HG02973 (cell line): ENCODE data around the gene HDAC9.
"Not testable (repeated sequence)": the region's sequence is repeated elsewhere in the genome, so short reads cannot be mapped to it uniquely, and the experiment has no call there.

Source experiments
- ATAC-seq: cut with Tn5 transposase; IDR thresholded peaks from one replicate; pipeline ENCODE4 v1.9.1; 2021; ENCODE audit warnings: moderate library complexity; ENCODE audit not compliant: unreplicated experiment

The HDAC9 gene

GRCh38 chr7:18936265-18936664 lies 440.7 kb downstream of the HDAC9 start:
- no peak for ATAC-seq

GRCh38 chr7:18939771-18940592 lies 444.4 kb downstream of the HDAC9 start:
- ATAC-seq, result no peak

GRCh38 chr7:18940593-18941134 lies 445.1 kb downstream of the HDAC9 start:
- no peak for ATAC-seq

DNA sequence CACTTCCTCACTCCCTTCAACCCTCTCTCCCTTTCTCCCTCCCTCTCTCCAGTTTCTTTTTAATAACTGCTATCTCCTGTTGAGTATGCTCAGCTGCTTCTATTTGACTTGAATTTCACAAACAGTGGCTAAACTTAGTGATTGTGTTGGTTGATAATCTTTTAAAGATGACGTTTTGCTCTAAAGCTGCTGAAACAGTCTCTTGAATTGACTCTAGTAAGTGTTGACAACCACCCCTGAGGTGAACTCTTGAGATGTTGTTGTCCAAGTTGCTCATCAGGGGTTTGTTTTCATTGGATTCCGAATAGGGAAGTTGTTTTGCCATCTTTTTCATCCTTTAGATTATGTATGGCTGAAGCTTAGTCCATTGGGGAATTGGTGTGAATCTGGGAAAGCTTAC lies 445.7 kb downstream of the HDAC9 start:
- ATAC-seq, result no peak

GRCh38 chr7:18948521-18948920 lies 453.0 kb downstream of the HDAC9 start:
- ATAC-seq, result no peak

DNA sequence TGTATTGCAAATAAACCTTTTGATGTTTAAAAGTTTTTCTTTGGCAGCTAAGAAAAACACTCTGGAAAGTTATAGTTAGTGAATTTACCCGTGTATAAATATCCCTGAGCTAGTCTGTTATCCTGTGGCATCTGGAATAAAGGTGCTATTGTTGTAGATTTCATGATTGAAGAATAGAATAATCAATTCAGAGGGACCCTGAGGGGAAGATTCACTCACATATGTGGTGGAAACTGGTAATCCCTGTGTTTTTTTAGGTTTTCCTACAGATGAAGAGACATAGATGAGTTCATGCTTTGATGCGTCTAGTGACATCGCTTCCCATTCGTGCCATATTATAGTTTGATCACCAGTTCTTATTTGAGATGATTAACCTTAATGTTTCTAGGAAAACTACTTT lies 457.3 kb downstream of the HDAC9 start:
- ATAC-seq, result no peak

GRCh38 chr7:18958627-18959026 lies 463.1 kb downstream of the HDAC9 start:
- no peak for ATAC-seq

- no peak for ATAC-seq
These were observed 465.2 kb downstream of the HDAC9 start for GRCh38 chr7:18960725-18961124.

DNA sequence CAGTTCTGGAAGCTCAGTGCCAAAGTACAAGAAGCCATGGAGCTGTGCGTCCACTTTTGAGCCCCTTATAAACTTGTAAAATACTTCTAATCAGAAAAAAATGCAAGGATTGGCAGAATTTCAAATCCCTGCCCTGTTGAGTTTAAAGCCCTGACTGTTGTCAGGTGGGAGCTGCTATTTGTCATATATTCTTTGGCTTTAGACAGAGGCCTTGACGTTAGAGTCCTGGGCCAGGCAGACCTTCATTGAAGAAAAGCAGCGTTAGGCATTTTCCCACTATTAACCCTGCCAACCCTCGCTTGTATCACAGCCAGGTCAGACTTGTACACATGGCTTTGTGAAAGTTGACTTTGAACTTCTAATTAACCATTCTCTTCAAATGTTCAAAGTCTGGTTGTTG lies 466.5 kb downstream of the HDAC9 start:
- no peak for ATAC-seq

GRCh38 chr7:18965657-18966056 lies 470.1 kb downstream of the HDAC9 start:
- no peak for ATAC-seq

GRCh38 chr7:18967755-18968154 lies 472.2 kb downstream of the HDAC9 start:
- ATAC-seq, result not testable (repeated sequence)

DNA sequence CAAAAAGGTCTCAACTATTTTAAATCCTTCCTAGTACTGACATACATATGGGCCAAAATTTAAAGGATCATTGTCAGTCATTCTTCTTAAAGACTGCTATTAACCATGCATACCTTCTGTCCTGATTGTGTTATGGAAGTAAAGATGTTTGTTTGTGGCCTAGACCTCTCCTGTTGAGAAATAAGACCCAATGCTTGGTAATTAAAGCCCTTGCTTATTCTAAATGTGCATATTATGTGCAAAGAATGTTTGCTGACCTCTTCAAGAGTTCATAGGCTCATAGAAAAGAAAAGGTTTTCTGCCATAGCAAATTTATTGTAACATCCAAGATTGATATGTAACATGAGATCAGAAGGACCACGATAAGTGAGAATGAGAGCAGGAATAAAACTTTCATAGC lies 476.3 kb downstream of the HDAC9 start:
- ATAC-seq, result no peak

DNA sequence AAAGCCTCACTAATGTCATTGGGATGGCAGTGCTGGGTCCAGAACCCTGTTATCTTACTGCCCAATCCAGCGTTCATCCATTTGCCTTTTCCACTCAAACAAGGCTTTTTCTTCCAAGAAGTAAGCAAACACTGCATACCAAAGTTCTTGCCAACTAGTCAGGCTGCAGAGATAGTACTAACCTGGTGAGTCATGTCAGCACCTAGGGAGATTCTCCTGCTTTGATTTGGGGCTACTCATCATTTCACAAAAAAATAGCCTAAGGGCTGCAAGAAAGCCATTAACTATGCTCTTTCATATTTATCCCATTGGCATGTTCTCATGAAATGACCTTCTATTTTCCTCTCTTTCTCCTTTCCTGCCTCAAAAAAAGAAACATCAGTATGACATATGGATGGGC lies 479.3 kb downstream of the HDAC9 start:
- ATAC-seq, result no peak

DNA sequence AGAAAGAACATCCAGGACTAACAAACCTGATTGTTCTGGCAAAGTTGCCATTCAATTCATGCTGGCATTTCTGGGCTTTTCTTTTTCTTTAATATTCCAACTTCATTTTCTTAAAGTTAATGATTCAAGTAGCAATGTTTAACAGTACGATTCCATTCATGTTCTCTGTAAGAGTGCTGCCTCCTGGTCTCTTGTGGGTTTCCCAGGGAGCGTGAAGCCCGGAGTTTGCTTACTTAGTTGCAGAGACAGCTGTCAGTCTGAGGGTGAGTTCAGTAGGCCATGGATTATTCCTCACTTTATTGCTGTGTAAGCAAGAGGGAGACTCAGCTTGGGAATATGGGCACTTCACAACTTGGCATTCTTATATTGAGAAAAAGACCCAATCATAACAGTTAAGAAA lies 479.7 kb downstream of the HDAC9 start:
- no peak for ATAC-seq

DNA sequence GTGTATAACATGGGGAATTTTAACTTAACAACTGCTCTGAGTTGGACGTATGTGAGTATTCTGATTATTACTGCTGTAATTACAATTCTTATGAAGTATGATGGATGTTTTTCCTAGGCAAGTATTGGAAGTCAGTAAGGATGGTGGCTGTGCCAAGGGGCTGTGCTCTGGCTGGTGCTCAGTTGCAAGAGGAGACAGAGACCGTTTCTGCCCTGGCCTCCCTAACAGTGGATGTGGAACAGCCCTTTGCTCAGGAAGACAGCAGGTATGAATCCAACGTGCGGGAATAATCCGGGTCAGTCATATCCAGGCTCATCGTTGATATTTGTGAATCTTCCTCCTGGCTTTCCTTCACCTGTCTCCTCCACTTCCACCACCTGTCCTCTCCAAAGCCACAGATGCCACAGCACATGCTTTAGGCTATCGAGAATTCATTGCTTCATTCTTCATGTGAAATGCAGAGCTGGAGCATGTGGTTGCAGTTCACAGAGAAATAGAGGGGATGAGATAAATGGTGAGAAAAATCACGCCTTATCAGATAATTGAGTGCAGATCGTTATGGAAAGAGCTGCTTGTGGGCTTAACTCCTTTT lies 480.2 kb downstream of the HDAC9 start:
- ATAC-seq, result no peak

DNA sequence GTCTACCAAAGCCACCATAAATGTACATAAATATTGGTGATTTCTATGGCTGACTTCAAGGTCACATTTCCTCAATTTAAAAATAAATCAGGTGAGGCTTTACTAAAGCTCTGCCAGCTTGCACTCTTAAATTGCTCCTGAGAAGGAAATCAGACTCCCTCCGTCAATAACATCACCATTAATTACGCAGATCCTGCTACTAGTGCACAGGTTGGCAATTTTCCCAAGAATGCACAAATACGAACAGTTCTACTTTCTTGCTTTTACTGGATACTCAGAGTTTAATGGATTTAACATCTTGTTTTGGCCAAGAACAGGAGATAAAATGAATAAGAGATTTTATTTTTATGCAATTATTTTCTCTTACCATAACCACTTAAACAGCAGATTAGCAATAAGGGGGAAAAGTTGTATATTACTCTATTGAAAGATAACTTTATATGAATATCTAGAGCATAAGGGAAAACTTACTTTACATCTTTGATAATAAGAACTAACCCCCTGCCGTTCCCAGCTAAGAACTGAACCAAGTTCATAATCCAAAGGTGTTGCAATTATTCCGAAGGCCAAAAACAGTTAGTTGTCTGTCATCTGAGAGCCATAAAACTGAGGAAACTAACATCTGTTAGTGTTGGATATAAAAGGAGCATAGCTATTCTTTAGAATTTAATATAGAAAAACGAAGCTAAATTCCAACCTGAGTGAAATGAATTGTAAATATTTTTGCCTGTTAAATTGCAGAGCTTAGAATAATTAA lies 481.3 kb downstream of the HDAC9 start:
- no peak for ATAC-seq

GRCh38 chr7:18978108-18978495 lies 482.6 kb downstream of the HDAC9 start:
- ATAC-seq, result no peak

- ATAC-seq, result not testable (repeated sequence)
These were observed 495.2 kb downstream of the HDAC9 start for GRCh38 chr7:18990700-18991099.

DNA sequence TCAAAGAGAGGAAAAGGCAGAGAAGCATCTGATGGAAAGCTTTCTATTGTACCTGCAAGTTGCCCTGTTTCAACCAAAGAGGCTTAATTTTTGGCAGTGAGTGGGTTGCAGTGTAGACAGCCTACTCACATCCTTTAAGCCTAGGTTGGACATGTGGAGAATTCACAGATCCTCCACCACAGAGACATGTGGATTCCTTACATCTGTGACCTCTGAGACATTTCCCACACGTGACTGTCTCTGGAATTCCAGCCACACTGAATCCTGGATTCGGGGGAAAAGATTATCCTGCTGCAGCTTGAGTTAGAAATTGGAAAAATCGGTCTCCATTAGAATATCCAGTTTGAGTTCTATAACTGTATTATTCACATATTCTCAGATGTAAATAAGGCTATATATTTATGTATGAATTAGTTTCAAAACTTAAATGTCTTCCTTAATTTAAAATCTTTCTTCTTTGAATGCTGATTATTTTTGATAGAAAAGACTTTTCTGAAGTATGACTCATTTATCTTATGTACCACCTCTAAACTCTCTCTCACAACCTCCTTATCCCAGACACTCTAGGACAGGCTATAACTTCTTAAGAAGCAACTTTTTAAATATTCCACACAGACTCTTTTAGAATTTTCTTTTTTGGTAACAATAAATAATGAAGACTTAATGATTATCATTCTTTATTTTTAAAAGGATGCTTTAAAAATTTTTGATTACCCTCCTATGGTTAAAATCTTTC lies 498.6 kb downstream of the HDAC9 start:
- ATAC-seq, result no peak

GRCh38 chr7:18995270-18995671 lies 499.7 kb downstream of the HDAC9 start:
- ATAC-seq, result no peak

GRCh38 chr7:18995811-18996426 lies 500.4 kb downstream of the HDAC9 start:
- no peak for ATAC-seq
